Stimulated activated CD8-positive, alpha-beta memory T cell treated with anti-CD3 and anti-CD28 coated beads, Interleukin-4, amount 100 ng/mL, for 4 hours (primary cell): Measurements from ENCODE around the gene SPATA2.
"Not testable (repeated sequence)": the region's sequence is repeated elsewhere in the genome, so short reads cannot be mapped to it uniquely, and the experiment has no call there.

Experiments used
- DNase-seq, 2 donors: peaks; one replicate each; pipeline ENCODE4 v3.0.0-alpha.2; 2020; ENCODE audit warnings: low read depth in 2 of 2, low spot score in 1 of 2

SPATA2 gene

GRCh38 chr20:49915380-49916145 lies at the start of gene SPATA2:
TSS of gene SPATA2 (minus strand) at chr20:49915529. CDS start at chr20:49908490, 7,039 bp downstream.
- DNase-seq: peak; percentile 85 to 87

GRCh38 chr20:49961413-49961812 lies 46.1 kb upstream of the SPATA2 start:
- no peak for DNase-seq

GRCh38 chr20:49957089-49957938 lies 42.0 kb upstream of the SPATA2 start:
- DNase-seq: not testable (repeated sequence)

GRCh38 chr20:49956689-49957088 lies 41.4 kb upstream of the SPATA2 start:
- DNase-seq: no peak

- not testable (repeated sequence) for DNase-seq
Observed at GRCh38 chr20:49955830-49956396, 40.6 kb upstream of the SPATA2 start.

- no peak for DNase-seq
Observed at GRCh38 chr20:49955167-49955566, 39.8 kb upstream of the SPATA2 start.

GRCh38 chr20:49951151-49951550 lies 35.8 kb upstream of the SPATA2 start:
- no peak for DNase-seq

GRCh38 chr20:49948809-49949507 lies 33.6 kb upstream of the SPATA2 start:
- no peak for DNase-seq

- DNase-seq: no peak
Observed at GRCh38 chr20:49948178-49948577, 32.8 kb upstream of the SPATA2 start.

- no peak for DNase-seq
Observed at GRCh38 chr20:49945701-49946477, 30.6 kb upstream of the SPATA2 start.

GRCh38 chr20:49945306-49945700 lies 30.0 kb upstream of the SPATA2 start:
- DNase-seq: no peak

GRCh38 chr20:49942942-49943341 lies 27.6 kb upstream of the SPATA2 start:
- DNase-seq: no peak

- DNase-seq: no peak
Observed at GRCh38 chr20:49942303-49942702, 27.0 kb upstream of the SPATA2 start.

GRCh38 chr20:49941456-49941855 lies 26.1 kb upstream of the SPATA2 start:
- DNase-seq: no peak

GRCh38 chr20:49938173-49939163 lies 23.1 kb upstream of the SPATA2 start:
- no peak for DNase-seq

GRCh38 chr20:49937027-49937929 lies 21.9 kb upstream of the SPATA2 start:
- no peak for DNase-seq

- peak; percentile 78 to 83 for DNase-seq
Observed at GRCh38 chr20:49936153-49937026, 21.1 kb upstream of the SPATA2 start, which contains the start of gene RNF114. TSS of gene RNF114 (plus strand) at chr20:49936397. CDS start at chr20:49936413, 16 bp downstream.
